ENCODE measurements around the gene SLC25A36. TPM values are rescaled to one million over a fixed set of nuclear protein-coding genes. Genes with fewer than 3 reads are reported as not detected.
A peak's percentile ranks its signal among the peaks of the same experiment; 100 is the strongest.

Gene SLC25A36
- total RNA-seq, 4 donors from 2014 or later = 42.1 to 73.8 (median 62.3) TPM

GRCh38 chr3:140920029-140920428, 21.6 kb upstream of the SLC25A36 start:
- Histone ChIP-seq H3K27me3 (peaks cover 9% of the 10 kb centered on the region), H3K9me3 (no peaks in the 10 kb centered on the region), H3K27ac (no peak overlapping the region), H3K4me1 (peaks cover 0 to 7% (median 0%) of the 10 kb centered on the region in 3 donors), H3K4me3 (no peak overlapping the region), H3K36me3 (no peaks in the 10 kb centered on the region)
- 87 to 94% methylated on average over 2 of the region's 2 CpGs for WGBS, 2 donors (ENCODE audit: low coverage in 1 of 2)
- no peak for ATAC-seq
- no peak for TF ChIP-seq CTCF (IDR thresholded peaks at IDR 0.05)
- TF ChIP-seq POLR2AphosphoS5 (IDR thresholded peaks at IDR 0.05) = no peak
- no peak for TF ChIP-seq EP300 (IDR thresholded peaks at IDR 0.05)
- no peak for TF ChIP-seq POLR2A (IDR thresholded peaks at IDR 0.05)

DNA sequence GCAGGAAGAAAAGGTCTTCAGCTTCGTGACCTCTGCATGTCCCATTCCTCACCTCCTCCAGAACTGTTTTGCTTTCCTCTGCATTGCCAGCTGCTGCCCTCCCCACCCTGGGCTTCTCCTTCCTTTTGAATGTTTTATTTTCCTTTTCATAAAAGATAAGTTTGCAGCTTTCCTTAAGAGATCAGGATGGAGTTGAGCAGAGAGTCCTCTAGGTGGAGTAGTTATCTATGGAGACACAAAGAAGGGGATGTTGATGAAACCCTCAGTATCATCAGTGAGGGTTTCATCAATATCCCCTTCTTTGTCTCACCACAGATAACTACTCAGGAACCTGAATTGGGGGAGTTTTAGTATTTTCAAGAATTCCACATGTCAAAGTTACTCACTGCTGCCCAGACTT, 19.0 kb upstream of the SLC25A36 start:
- Histone ChIP-seq H3K27ac (no peak overlapping the region), H3K9me3 (no peaks in the 10 kb centered on the region), H3K4me3 (no peak overlapping the region), H3K27me3 (peaks cover 9% of the 10 kb centered on the region), H3K36me3 (no peaks in the 10 kb centered on the region), H3K4me1 (peaks cover 0 to 7% (median 0%) of the 10 kb centered on the region in 3 donors)
- no peak for ATAC-seq
- TF ChIP-seq POLR2AphosphoS5 (IDR thresholded peaks at IDR 0.05) = no peak
- TF ChIP-seq CTCF (IDR thresholded peaks at IDR 0.05) = peak in 1 of 4 experiments; percentile 51
- whole genome bisulfite sequencing, 2 donors (ENCODE audit: low coverage in 1 of 2) = 27 to 44% methylated on average over 1 of the region's 1 CpG

- peak overlapping the region; percentile 32 to 72 (median 45) for H3K27ac ChIP-seq
- H3K36me3 ChIP-seq = no peaks in the 10 kb centered on the region
- peaks cover 0 to 7% (median 0%) of the 10 kb centered on the region in 3 donors for H3K4me1 ChIP-seq
- H3K9me3 ChIP-seq = no peaks in the 10 kb centered on the region
- no peak for TF ChIP-seq POLR2A (IDR thresholded peaks at IDR 0.05)
- TF ChIP-seq CTCF (IDR thresholded peaks at IDR 0.05) = no peak
- TF ChIP-seq POLR2AphosphoS5 (IDR thresholded peaks at IDR 0.05) = no peak
- no peak for TF ChIP-seq EP300 (IDR thresholded peaks at IDR 0.05)
- 46 to 77% methylated on average over 3 to 5 of the region's 6 CpGs for WGBS, 2 donors (ENCODE audit: low coverage in 1 of 2)
- ATAC-seq = peak; percentile 55
- no peak overlapping the region for H3K4me3 ChIP-seq
- peaks cover 5% of the 10 kb centered on the region for H3K27me3 ChIP-seq
These were observed 17.4 kb upstream of the SLC25A36 start for GRCh38 chr3:140924097-140924873.

GRCh38 chr3:140927279-140928069, 14.2 kb upstream of the SLC25A36 start:
- Histone ChIP-seq H3K9me3 (no peaks in the 10 kb centered on the region), H3K36me3 (no peaks in the 10 kb centered on the region), H3K4me1 (peaks cover 0 to 7% (median 0%) of the 10 kb centered on the region in 3 donors), H3K27ac (no peak overlapping the region), H3K27me3 (peaks cover 21% of the 10 kb centered on the region), H3K4me3 (no peak overlapping the region)
- ATAC-seq = no peak
- TF ChIP-seq CTCF (IDR thresholded peaks at IDR 0.05) (no peak), POLR2AphosphoS5 (IDR thresholded peaks at IDR 0.05) (no peak), POLR2A (IDR thresholded peaks at IDR 0.05) (no peak), EP300 (IDR thresholded peaks at IDR 0.05) (no peak)
- WGBS, 2 donors (ENCODE audit: low coverage in 1 of 2) = 40 to 62% methylated on average over 3 of the region's 3 CpGs
